ENCODE results near the gene SUSD4. TPM values are rescaled to one million over a fixed set of nuclear protein-coding genes. Genes with fewer than 3 reads are reported as not detected.

SUSD4 gene
- total RNA-seq, 1 experiment from 2014 or later, result 2.3 TPM

DNA sequence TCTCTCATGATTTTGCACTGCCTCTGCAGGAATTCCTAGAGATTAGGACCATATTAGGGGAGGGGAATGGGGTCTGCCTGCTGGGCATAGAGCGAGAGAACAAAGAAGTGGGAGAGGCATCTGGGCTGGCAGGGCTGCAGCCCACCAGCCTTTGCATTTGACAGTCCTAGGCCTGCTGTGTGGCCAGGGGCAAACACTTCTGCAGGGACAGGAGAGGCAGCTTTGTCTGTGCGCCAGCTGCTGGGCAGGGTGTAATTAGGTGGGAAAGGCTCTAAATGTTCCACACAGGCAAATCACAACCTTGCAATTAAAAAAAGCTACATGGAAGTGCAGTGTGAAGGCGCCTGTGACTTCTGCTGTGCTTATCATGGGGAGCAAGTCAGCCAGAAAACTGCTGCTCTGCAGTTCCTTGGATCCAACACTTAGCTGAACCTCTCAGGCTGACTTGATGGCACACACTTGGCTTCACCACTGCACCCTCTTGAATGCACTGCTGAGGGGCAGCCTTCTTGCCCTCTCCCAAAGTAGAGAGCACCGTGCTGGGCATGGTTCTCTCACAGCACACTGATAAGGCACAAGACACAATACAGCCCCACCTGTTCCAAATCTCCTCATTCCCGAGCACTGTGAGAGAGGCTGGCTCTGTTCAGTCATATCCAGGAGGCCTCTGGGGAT lies 147.3 kb downstream of the SUSD4 start:
- intact Hi-C loops (cut with micrococcal nuclease), result no loop called here
- H3K27me3 Mint-ChIP-seq (ENCODE audit: insufficient read depth, unreplicated experiment), result no peaks in the 10 kb centered on the region
- no peak for DNase-seq (ENCODE audit: unreplicated experiment)
- POLR2A ChIA-PET, result no interaction called here
- TF ChIP-seq, protein P1, sequence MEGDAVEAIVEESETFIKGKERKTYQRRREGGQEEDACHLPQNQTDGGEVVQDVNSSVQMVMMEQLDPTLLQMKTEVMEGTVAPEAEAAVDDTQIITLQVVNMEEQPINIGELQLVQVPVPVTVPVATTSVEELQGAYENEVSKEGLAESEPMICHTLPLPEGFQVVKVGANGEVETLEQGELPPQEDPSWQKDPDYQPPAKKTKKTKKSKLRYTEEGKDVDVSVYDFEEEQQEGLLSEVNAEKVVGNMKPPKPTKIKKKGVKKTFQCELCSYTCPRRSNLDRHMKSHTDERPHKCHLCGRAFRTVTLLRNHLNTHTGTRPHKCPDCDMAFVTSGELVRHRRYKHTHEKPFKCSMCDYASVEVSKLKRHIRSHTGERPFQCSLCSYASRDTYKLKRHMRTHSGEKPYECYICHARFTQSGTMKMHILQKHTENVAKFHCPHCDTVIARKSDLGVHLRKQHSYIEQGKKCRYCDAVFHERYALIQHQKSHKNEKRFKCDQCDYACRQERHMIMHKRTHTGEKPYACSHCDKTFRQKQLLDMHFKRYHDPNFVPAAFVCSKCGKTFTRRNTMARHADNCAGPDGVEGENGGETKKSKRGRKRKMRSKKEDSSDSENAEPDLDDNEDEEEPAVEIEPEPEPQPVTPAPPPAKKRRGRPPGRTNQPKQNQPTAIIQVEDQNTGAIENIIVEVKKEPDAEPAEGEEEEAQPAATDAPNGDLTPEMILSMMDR (IDR thresholded peaks at IDR 0.05; ENCODE audit: unreplicated experiment), result no peak
- no peaks in the 10 kb centered on the region for H3K4me1 Mint-ChIP-seq (ENCODE audit: insufficient read depth, unreplicated experiment)
- H3K4me3 Mint-ChIP-seq (ENCODE audit: unreplicated experiment), result no peak overlapping the region
- peaks cover 8% of the 10 kb centered on the region for H3K9me3 Mint-ChIP-seq (ENCODE audit: unreplicated experiment)
- CTCF ChIA-PET, result interaction anchor here (0.6 kb wide), 1 partner anchor 91 kb away, joined by 3 read pairs; no protein-coding TSS in a partner anchor
- H3K36me3 Mint-ChIP-seq (ENCODE audit: insufficient read depth, unreplicated experiment), result no peaks in the 10 kb centered on the region
- no TSS peak for BruUV-seq (replicated peaks)
- H3K27ac Mint-ChIP-seq (ENCODE audit: low read depth, unreplicated experiment), result no peak overlapping the region

DNA sequence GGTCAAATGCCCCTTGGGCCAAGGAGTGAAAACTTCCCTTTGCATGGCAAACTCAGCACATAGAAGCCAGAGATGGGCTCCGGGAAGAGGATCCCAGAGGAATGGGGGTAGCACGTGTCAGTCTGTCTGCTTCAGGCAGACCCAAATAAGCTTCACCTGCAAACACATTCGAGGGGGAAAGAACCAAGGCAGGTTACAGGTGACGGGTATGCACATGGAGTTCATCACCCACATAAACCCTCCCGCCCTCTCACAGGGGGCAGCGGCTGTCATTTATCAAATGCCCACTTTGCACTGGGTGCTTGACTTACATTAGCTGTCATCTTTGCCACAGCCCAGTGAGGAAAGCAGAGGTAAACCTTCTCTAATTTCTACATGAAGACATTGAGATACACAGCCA lies 147.9 kb downstream of the SUSD4 start:
- BruUV-seq (replicated peaks), result no TSS peak
- no peaks in the 10 kb centered on the region for H3K27me3 Mint-ChIP-seq (ENCODE audit: insufficient read depth, unreplicated experiment)
- no peak overlapping the region for H3K27ac Mint-ChIP-seq (ENCODE audit: low read depth, unreplicated experiment)
- no peak for DNase-seq (ENCODE audit: unreplicated experiment)
- no peaks in the 10 kb centered on the region for H3K4me1 Mint-ChIP-seq (ENCODE audit: insufficient read depth, unreplicated experiment)
- H3K4me3 Mint-ChIP-seq (ENCODE audit: unreplicated experiment), result no peak overlapping the region
- POLR2A ChIA-PET, result no interaction called here
- H3K36me3 Mint-ChIP-seq (ENCODE audit: insufficient read depth, unreplicated experiment), result no peaks in the 10 kb centered on the region
- TF ChIP-seq, protein P1 (IDR thresholded peaks at IDR 0.05; ENCODE audit: unreplicated experiment), result no peak
- CTCF ChIA-PET, result interaction anchor here (0.6 kb wide), 1 partner anchor 9 kb away, joined by 3 read pairs; no protein-coding TSS in a partner anchor
- peaks cover 8% of the 10 kb centered on the region for H3K9me3 Mint-ChIP-seq (ENCODE audit: unreplicated experiment)
- intact Hi-C loops (cut with micrococcal nuclease), result no loop called here

DNA sequence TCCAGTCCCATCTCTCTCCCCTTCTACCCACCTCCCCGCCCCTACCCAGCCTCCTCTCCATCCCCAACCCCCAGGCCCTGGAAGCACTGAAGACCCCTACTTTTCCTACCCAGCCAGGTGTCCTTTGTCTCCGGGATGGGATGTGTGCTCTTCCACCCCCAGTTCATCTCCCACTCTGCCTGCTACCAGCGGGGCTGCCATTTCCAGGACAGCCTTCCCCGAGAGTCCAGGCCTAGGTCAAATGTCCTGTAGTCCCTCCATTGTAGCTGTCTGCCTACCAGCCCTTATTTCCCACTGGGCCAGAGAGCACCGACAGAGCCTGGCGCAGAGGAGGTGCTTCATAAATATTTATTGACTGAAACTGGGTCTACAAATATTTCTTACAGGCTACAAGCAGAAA lies 148.9 kb downstream of the SUSD4 start:
- no peaks in the 10 kb centered on the region for H3K36me3 Mint-ChIP-seq (ENCODE audit: insufficient read depth, unreplicated experiment)
- no TSS peak for BruUV-seq (replicated peaks)
- DNase-seq (ENCODE audit: unreplicated experiment), result no peak
- CTCF ChIA-PET, result interaction anchor here (0.9 kb wide), 1 partner anchor 92 kb away, joined by 3 read pairs; no protein-coding TSS in a partner anchor
- no peaks in the 10 kb centered on the region for H3K27me3 Mint-ChIP-seq (ENCODE audit: insufficient read depth, unreplicated experiment)
- no peak overlapping the region for H3K27ac Mint-ChIP-seq (ENCODE audit: low read depth, unreplicated experiment)
- no peak overlapping the region for H3K4me3 Mint-ChIP-seq (ENCODE audit: unreplicated experiment)
- peaks cover 8% of the 10 kb centered on the region for H3K9me3 Mint-ChIP-seq (ENCODE audit: unreplicated experiment)
- TF ChIP-seq, protein P1 (IDR thresholded peaks at IDR 0.05; ENCODE audit: unreplicated experiment), result no peak
- POLR2A ChIA-PET, result no interaction called here
- no peaks in the 10 kb centered on the region for H3K4me1 Mint-ChIP-seq (ENCODE audit: insufficient read depth, unreplicated experiment)
- intact Hi-C loops (cut with micrococcal nuclease), result no loop called here

DNA sequence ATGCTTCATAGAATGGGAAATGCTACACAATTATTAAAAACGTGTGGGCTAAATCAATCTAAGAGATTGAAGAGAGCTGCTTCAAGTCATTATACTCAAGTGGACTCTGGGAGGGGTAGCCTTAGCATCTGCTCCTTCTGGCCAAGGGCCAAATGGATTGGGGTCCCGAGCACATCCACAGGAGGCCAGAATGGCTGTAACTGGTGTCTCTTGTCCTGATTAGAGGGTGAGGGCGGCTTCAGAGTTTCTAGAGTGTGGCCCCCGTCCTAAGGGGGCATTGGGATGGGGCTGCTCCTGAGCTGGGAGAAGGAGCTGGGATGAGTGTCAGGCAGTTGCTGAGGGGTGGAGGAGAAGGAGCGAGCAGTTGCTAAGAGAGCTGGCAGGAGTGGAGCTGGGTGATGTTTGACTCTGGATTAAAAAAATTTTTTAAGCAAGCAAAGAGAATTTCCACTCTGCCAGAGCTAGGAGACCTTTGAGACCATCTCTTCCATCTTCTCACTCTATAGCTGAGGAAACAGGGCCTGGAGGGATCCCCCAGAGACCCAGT lies 149.6 kb downstream of the SUSD4 start:
- no peaks in the 10 kb centered on the region for H3K4me1 Mint-ChIP-seq (ENCODE audit: insufficient read depth, unreplicated experiment)
- BruUV-seq (replicated peaks), result no TSS peak
- no peak overlapping the region for H3K4me3 Mint-ChIP-seq (ENCODE audit: unreplicated experiment)
- intact Hi-C loops (cut with micrococcal nuclease), result no loop called here
- H3K9me3 Mint-ChIP-seq (ENCODE audit: unreplicated experiment), result peaks cover 8% of the 10 kb centered on the region
- H3K27ac Mint-ChIP-seq (ENCODE audit: low read depth, unreplicated experiment), result no peak overlapping the region
- ChIA-PET POLR2A (no interaction called here), CTCF (interaction anchor here (0.9 kb wide), 1 partner anchor 91 kb away, joined by 3 read pairs; no protein-coding TSS in a partner anchor)
- no peaks in the 10 kb centered on the region for H3K36me3 Mint-ChIP-seq (ENCODE audit: insufficient read depth, unreplicated experiment)
- TF ChIP-seq, protein P1 (IDR thresholded peaks at IDR 0.05; ENCODE audit: unreplicated experiment), result no peak
- DNase-seq (ENCODE audit: unreplicated experiment), result no peak
- no peaks in the 10 kb centered on the region for H3K27me3 Mint-ChIP-seq (ENCODE audit: insufficient read depth, unreplicated experiment)
